H1 (cell line): ENCODE results near the gene LRRTM3.

ENCODE experiments used
- EZH2 ChIP-seq: fragments of 200-600 bp; sonication (generic); IDR thresholded peaks from 2 replicates; pipeline ENCODE4 v1.7.1; 2012; ENCODE audit warnings: low read depth, mild to moderate bottlenecking, moderate library complexity, low read length, inconsistent platforms; ENCODE audit not compliant: severe bottlenecking
- GABPA ChIP-seq: IDR thresholded peaks from 2 replicates; pipeline ENCODE4 v1.6.1; 2011; ENCODE audit warnings: mild to moderate bottlenecking, low read length, moderate library complexity, borderline replicate concordance; ENCODE audit not compliant: insufficient read depth
- JUND ChIP-seq: IDR thresholded peaks from 2 replicates; pipeline ENCODE4 v1.6.1; 2011; ENCODE audit warnings: mild to moderate bottlenecking, improper control_type of control experiment, low read length
- MAFK ChIP-seq: IDR thresholded peaks from 2 replicates; pipeline ENCODE4 v1.6.1; 2012; ENCODE audit warnings: low read depth, mild to moderate bottlenecking, improper control_type of control experiment, low read length
- POLR2A ChIP-seq, 2 experiments: IDR thresholded peaks; 1 replicate in 1 of 2; 2 replicates in 1 of 2; pipeline ENCODE4 v1.6.1; 2011; ENCODE audit warnings: low read depth in 2 of 2, low read length in 2 of 2, mild to moderate bottlenecking in 2 of 2; ENCODE audit errors: control extremely low read depth in 1 of 2
- POLR2AphosphoS5 ChIP-seq: IDR thresholded peaks from 2 replicates; pipeline ENCODE4 v1.6.1; 2011; ENCODE audit warnings: low read depth, low read length
- SIN3A ChIP-seq, 2 experiments: IDR thresholded peaks in 1 of 2; conservative IDR thresholded peaks in 1 of 2; 2 replicates each; pipeline ENCODE4 v1.6.1; 2011 to 2012; ENCODE audit warnings: low read length in 2 of 2, improper control_type of control experiment in 1 of 2, low read depth in 1 of 2, mild to moderate bottlenecking in 1 of 2
- TF ChIP-seq, protein P1 (sequence below), 3 experiments: IDR thresholded peaks; 1 replicate in 2 of 3; 2 replicates in 1 of 3; pipeline versions ENCODE4 v1.5.1 to v1.6.1; 2011; ENCODE audit warnings: low read length in 3 of 3, mild to moderate bottlenecking in 3 of 3, inconsistent platforms in 2 of 3, low read depth in 1 of 3, moderate library complexity in 1 of 3; ENCODE audit not compliant: insufficient read depth in 1 of 3; ENCODE audit errors: control extremely low read depth in 1 of 3
- TF ChIP-seq, protein P2 (sequence below): IDR thresholded peaks from 2 replicates; pipeline ENCODE4 v1.6.1; 2012; ENCODE audit warnings: low read length, inconsistent platforms

DNA sequence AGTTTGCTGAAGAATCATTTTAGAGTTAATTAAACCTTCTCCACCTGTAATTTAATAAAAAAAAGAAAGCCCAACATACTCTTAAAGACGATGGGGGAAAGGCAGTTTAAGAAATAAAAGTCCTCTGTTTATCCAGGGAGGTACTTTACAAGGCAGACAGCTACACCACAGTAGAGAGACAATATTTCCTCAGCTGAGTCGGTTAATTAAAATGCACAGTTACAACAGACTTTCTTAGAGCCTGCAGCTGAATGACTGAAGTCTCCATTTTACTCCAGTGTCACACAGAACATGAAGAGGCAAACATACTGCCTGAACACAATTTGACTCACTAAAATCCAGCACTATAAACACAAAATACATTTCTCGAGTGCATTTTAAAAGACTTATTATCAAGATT, 15.1 kb downstream of the LRRTM3 start:
- TF ChIP-seq, protein P1, sequence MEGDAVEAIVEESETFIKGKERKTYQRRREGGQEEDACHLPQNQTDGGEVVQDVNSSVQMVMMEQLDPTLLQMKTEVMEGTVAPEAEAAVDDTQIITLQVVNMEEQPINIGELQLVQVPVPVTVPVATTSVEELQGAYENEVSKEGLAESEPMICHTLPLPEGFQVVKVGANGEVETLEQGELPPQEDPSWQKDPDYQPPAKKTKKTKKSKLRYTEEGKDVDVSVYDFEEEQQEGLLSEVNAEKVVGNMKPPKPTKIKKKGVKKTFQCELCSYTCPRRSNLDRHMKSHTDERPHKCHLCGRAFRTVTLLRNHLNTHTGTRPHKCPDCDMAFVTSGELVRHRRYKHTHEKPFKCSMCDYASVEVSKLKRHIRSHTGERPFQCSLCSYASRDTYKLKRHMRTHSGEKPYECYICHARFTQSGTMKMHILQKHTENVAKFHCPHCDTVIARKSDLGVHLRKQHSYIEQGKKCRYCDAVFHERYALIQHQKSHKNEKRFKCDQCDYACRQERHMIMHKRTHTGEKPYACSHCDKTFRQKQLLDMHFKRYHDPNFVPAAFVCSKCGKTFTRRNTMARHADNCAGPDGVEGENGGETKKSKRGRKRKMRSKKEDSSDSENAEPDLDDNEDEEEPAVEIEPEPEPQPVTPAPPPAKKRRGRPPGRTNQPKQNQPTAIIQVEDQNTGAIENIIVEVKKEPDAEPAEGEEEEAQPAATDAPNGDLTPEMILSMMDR (IDR thresholded peaks at IDR 0.05; ENCODE audit: control extremely low read depth in 1 of 3, insufficient read depth in 1 of 3, low read depth in 1 of 3, low read length in 3 of 3), result no peak
- no peak for TF ChIP-seq JUND
- TF ChIP-seq POLR2A (IDR thresholded peaks at IDR 0.05; ENCODE audit: control extremely low read depth in 1 of 2, low read depth in 2 of 2, low read length in 2 of 2), result no peak
- TF ChIP-seq MAFK, result no peak
- no peak for TF ChIP-seq SIN3A (conservative IDR thresholded peaks at IDR 0.05 in 1 of 2, IDR thresholded peaks at IDR 0.05 in 1 of 2; ENCODE audit: low read depth in 1 of 2, low read length in 2 of 2)
- TF ChIP-seq EZH2, result no peak
- TF ChIP-seq POLR2AphosphoS5, result no peak
- TF ChIP-seq, protein P2, sequence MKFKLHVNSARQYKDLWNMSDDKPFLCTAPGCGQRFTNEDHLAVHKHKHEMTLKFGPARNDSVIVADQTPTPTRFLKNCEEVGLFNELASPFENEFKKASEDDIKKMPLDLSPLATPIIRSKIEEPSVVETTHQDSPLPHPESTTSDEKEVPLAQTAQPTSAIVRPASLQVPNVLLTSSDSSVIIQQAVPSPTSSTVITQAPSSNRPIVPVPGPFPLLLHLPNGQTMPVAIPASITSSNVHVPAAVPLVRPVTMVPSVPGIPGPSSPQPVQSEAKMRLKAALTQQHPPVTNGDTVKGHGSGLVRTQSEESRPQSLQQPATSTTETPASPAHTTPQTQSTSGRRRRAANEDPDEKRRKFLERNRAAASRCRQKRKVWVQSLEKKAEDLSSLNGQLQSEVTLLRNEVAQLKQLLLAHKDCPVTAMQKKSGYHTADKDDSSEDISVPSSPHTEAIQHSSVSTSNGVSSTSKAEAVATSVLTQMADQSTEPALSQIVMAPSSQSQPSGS, result no peak
- no peak for TF ChIP-seq GABPA
